ENCODE measurements around the gene VPS33A. TPM values are rescaled to one million over a fixed set of nuclear protein-coding genes. Genes with fewer than 3 reads are reported as not detected.

VPS33A gene
- total and polyA plus RNA-seq, 2 of the 13 experiments (the other 11 are each of a cell fraction or from before 2014, with no cell fraction given) = 11.0 to 43.6 TPM

DNA sequence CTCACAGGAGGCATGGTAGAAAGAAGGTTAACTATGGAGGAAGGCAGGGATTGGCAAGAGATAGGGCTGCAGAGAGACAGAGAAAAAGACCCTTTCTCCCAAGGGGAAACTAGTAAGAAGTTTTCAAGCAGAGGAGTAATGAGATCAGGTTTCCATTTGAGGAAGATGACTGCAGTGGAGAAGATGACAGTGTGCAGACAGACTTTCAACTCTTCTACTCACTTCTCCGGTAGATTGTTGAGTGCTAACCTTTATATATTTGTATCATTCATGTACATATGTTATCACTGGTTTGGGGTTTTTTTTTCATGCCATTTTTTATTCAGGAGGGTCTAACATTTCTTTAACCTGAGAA lies 68.7 kb downstream of the VPS33A start (continued):
- TF ChIP-seq, protein P1, sequence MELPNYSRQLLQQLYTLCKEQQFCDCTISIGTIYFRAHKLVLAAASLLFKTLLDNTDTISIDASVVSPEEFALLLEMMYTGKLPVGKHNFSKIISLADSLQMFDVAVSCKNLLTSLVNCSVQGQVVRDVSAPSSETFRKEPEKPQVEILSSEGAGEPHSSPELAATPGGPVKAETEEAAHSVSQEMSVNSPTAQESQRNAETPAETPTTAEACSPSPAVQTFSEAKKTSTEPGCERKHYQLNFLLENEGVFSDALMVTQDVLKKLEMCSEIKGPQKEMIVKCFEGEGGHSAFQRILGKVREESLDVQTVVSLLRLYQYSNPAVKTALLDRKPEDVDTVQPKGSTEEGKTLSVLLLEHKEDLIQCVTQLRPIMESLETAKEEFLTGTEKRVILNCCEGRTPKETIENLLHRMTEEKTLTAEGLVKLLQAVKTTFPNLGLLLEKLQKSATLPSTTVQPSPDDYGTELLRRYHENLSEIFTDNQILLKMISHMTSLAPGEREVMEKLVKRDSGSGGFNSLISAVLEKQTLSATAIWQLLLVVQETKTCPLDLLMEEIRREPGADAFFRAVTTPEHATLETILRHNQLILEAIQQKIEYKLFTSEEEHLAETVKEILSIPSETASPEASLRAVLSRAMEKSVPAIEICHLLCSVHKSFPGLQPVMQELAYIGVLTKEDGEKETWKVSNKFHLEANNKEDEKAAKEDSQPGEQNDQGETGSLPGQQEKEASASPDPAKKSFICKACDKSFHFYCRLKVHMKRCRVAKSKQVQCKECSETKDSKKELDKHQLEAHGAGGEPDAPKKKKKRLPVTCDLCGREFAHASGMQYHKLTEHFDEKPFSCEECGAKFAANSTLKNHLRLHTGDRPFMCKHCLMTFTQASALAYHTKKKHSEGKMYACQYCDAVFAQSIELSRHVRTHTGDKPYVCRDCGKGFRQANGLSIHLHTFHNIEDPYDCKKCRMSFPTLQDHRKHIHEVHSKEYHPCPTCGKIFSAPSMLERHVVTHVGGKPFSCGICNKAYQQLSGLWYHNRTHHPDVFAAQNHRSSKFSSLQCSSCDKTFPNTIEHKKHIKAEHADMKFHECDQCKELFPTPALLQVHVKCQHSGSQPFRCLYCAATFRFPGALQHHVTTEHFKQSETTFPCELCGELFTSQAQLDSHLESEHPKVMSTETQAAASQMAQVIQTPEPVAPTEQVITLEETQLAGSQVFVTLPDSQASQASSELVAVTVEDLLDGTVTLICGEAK (IDR thresholded peaks at IDR 0.05) = no peak
- TF ChIP-seq, protein P1 (CRISPR knock-in tag; IDR thresholded peaks at IDR 0.05) = no peak
- TF ChIP-seq XBP1 (CRISPR knock-in tag; IDR thresholded peaks at IDR 0.05) (no peak), ZSCAN9 (CRISPR knock-in tag; IDR thresholded peaks at IDR 0.05; ENCODE audit: borderline replicate concordance) (no peak), ZNF383 (CRISPR knock-in tag; IDR thresholded peaks at IDR 0.05; ENCODE audit: borderline replicate concordance) (no peak), FOXK1 (CRISPR knock-in tag; IDR thresholded peaks at IDR 0.05; ENCODE audit: borderline replicate concordance, low read depth) (no peak), ZNF660 (CRISPR knock-in tag; IDR thresholded peaks at IDR 0.05; ENCODE audit: borderline replicate concordance, low read depth) (no peak), WIZ (CRISPR knock-in tag; IDR thresholded peaks at IDR 0.05) (no peak), PRDM15 (CRISPR knock-in tag; IDR thresholded peaks at IDR 0.05) (no peak), ISX (CRISPR knock-in tag; conservative IDR thresholded peaks at IDR 0.05) (no peak), CEBPG (CRISPR knock-in tag; IDR thresholded peaks at IDR 0.05) (no peak), TSC22D2 (CRISPR knock-in tag; IDR thresholded peaks at IDR 0.05; ENCODE audit: borderline replicate concordance) (no peak), ZNF34 (CRISPR knock-in tag; IDR thresholded peaks at IDR 0.05; ENCODE audit: borderline replicate concordance) (no peak), KLF15 (CRISPR knock-in tag; IDR thresholded peaks at IDR 0.05; ENCODE audit: borderline replicate concordance) (no peak), HIVEP1 (CRISPR knock-in tag; IDR thresholded peaks at IDR 0.05) (no peak)
- TF ChIP-seq, protein P2, sequence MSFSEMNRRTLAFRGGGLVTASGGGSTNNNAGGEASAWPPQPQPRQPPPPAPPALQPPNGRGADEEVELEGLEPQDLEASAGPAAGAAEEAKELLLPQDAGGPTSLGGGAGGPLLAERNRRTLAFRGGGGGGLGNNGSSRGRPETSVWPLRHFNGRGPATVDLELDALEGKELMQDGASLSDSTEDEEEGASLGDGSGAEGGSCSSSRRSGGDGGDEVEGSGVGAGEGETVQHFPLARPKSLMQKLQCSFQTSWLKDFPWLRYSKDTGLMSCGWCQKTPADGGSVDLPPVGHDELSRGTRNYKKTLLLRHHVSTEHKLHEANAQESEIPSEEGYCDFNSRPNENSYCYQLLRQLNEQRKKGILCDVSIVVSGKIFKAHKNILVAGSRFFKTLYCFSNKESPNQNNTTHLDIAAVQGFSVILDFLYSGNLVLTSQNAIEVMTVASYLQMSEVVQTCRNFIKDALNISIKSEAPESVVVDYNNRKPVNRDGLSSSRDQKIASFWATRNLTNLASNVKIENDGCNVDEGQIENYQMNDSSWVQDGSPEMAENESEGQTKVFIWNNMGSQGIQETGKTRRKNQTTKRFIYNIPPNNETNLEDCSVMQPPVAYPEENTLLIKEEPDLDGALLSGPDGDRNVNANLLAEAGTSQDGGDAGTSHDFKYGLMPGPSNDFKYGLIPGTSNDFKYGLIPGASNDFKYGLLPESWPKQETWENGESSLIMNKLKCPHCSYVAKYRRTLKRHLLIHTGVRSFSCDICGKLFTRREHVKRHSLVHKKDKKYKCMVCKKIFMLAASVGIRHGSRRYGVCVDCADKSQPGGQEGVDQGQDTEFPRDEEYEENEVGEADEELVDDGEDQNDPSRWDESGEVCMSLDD (CRISPR knock-in tag; IDR thresholded peaks at IDR 0.05; ENCODE audit: borderline replicate concordance) = no peak

All from HepG2 (cell line).